Neural crest cell (in vitro differentiated cells): ENCODE data around the gene PTCRA. TPM values are rescaled to one million over a fixed set of nuclear protein-coding genes. Genes with fewer than 3 reads are reported as not detected.
A peak's percentile ranks its signal among the peaks of the same experiment; 100 is the strongest.

Experiments
- DNase-seq: peaks from one replicate; pipeline ENCODE4 v3.0.0; 2021; ENCODE audit warnings: low read depth, mixed read lengths, low spot score
- H3K27ac Mint-ChIP-seq: one replicate; pipeline ENCODE4 v1.8.0; 2021; ENCODE audit warnings: mild to moderate bottlenecking, mixed read lengths; ENCODE audit not compliant: unreplicated experiment
- H3K27me3 Mint-ChIP-seq: 2 replicates; pipeline ENCODE4 v1.8.0; 2021; ENCODE audit warnings: low read depth, mild to moderate bottlenecking, mixed read lengths
- H3K36me3 Mint-ChIP-seq: 2 replicates; pipeline ENCODE4 v1.8.0; 2021; ENCODE audit warnings: low read depth, mild to moderate bottlenecking, mixed read lengths
- H3K4me1 Mint-ChIP-seq: 2 replicates; pipeline ENCODE4 v1.8.0; 2021; ENCODE audit warnings: mixed read lengths
- H3K4me3 Mint-ChIP-seq: one replicate; pipeline ENCODE4 v1.8.0; 2021; ENCODE audit warnings: mild to moderate bottlenecking, mixed read lengths
- H3K9me3 Mint-ChIP-seq: 2 replicates; pipeline ENCODE4 v1.8.0; 2021; ENCODE audit warnings: mixed read lengths
- total RNA-seq: library from RNA; stranded (reverse); gene quantifications from 2 replicates; pipeline ENCODE4 v1.2.1, GENCODE V29; 2021
- TF ChIP-seq, protein P1 (sequence below): fragments of 200-600 bp; sonication (generic); conservative IDR thresholded peaks from 2 replicates; pipeline ENCODE4 v1.5.0; 2021; ENCODE audit warnings: antibody characterized with exemption, mild to moderate bottlenecking

The PTCRA gene
- total RNA-seq, 1 donor from 2014 or later: not detected

DNA sequence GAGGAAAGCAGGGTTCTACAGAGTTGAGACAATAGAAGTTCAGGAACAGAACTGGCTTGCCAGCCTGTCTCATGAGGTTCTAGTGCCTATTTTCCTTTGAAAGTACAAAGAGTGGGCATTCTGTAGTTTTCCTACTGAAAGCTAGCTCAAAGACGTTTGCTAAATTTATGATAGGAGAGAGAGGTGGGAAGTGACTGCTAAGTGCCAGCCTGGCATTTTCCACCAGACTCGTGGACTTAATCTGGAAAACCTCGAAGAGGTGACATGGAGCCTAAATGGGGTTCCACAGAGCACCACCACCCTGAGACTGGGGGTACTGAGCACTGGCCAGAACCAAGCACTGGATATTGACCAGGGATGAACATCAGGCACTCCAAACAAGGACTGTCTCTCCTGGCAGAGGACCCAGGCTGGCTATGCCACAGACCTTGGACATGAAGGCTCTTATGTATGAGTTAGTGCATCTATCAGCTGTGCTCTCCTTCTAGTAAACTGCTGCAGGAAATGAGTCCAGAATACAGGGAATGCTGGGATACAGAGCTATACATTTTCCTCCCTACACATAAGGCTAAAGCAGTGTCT is 56.0 kb downstream of the PTCRA start:
- TF ChIP-seq, protein P1, sequence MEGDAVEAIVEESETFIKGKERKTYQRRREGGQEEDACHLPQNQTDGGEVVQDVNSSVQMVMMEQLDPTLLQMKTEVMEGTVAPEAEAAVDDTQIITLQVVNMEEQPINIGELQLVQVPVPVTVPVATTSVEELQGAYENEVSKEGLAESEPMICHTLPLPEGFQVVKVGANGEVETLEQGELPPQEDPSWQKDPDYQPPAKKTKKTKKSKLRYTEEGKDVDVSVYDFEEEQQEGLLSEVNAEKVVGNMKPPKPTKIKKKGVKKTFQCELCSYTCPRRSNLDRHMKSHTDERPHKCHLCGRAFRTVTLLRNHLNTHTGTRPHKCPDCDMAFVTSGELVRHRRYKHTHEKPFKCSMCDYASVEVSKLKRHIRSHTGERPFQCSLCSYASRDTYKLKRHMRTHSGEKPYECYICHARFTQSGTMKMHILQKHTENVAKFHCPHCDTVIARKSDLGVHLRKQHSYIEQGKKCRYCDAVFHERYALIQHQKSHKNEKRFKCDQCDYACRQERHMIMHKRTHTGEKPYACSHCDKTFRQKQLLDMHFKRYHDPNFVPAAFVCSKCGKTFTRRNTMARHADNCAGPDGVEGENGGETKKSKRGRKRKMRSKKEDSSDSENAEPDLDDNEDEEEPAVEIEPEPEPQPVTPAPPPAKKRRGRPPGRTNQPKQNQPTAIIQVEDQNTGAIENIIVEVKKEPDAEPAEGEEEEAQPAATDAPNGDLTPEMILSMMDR: no peak
- peaks cover 4% of the 10 kb centered on the region for H3K36me3 Mint-ChIP-seq
- DNase-seq: no peak
- H3K4me1 Mint-ChIP-seq: peaks cover 2% of the 10 kb centered on the region
- H3K27me3 Mint-ChIP-seq: no peaks in the 10 kb centered on the region
- no peaks in the 10 kb centered on the region for H3K9me3 Mint-ChIP-seq
- H3K27ac Mint-ChIP-seq: no peak overlapping the region
- H3K4me3 Mint-ChIP-seq: peak overlapping the region; percentile 2

GRCh38 chr6:42973926-42974325 is 58.1 kb downstream of the PTCRA start:
- Mint-ChIP-seq H3K27ac (no peak overlapping the region), H3K36me3 (peaks cover 4% of the 10 kb centered on the region), H3K4me3 (no peak overlapping the region), H3K27me3 (no peaks in the 10 kb centered on the region), H3K4me1 (peaks cover 10% of the 10 kb centered on the region), H3K9me3 (no peaks in the 10 kb centered on the region)
- DNase-seq: no peak
- TF ChIP-seq, protein P1: no peak

- Mint-ChIP-seq H3K27ac (no peak overlapping the region), H3K4me1 (peaks cover 20% of the 10 kb centered on the region), H3K36me3 (peaks cover 4% of the 10 kb centered on the region), H3K4me3 (no peak overlapping the region), H3K9me3 (no peaks in the 10 kb centered on the region), H3K27me3 (no peaks in the 10 kb centered on the region)
- TF ChIP-seq, protein P1: no peak
- DNase-seq: no peak
These were observed 59.2 kb downstream of the PTCRA start for GRCh38 chr6:42974919-42975505.

Other genes with a start within 250 kb of the PTCRA start
- gene PRPH2, start 193.5 kb upstream of the PTCRA start, total RNA-seq: not detected in 2 replicates
- gene TBCC, start 169.9 kb upstream of the PTCRA start, total RNA-seq: 21.7 and 23.2 TPM in 2 replicates
- gene BICRAL, start 134.0 kb upstream of the PTCRA start, total RNA-seq: 6.2 and 6.7 TPM in 2 replicates
- gene RPL7L1, start 36.4 kb upstream of the PTCRA start, total RNA-seq: 103 and 105 TPM in 2 replicates
- gene CNPY3, start 13.4 kb downstream of the PTCRA start, total RNA-seq: 61.3 and 62.6 TPM in 2 replicates
- 1.5 and 1.8 TPM in 2 replicates for gene GNMT, start 44.7 kb downstream of the PTCRA start, total RNA-seq
- gene PEX6, start 63.1 kb downstream of the PTCRA start, total RNA-seq: 21.7 and 22.5 TPM in 2 replicates
- 67.5 and 67.6 TPM in 2 replicates for gene PPP2R5D, start 68.5 kb downstream of the PTCRA start, total RNA-seq
- gene MEA1, start 97.9 kb downstream of the PTCRA start, total RNA-seq: 94.7 and 102 TPM in 2 replicates
- gene KLHDC3, start 98.2 kb downstream of the PTCRA start, total RNA-seq: 105 and 109 TPM in 2 replicates
- gene RRP36, start 105.6 kb downstream of the PTCRA start, total RNA-seq: 89.1 and 93.4 TPM in 2 replicates
- gene CUL7, start 137.8 kb downstream of the PTCRA start, total RNA-seq: 40.6 and 42.9 TPM in 2 replicates
- 45.7 and 56.8 TPM in 2 replicates for gene MRPL2, start 143.4 kb downstream of the PTCRA start, total RNA-seq
- 16.7 and 20.3 TPM in 2 replicates for gene KLC4, start 143.6 kb downstream of the PTCRA start, total RNA-seq
- 101 and 106 TPM in 2 replicates for gene PTK7, start 160.3 kb downstream of the PTCRA start, total RNA-seq